Measurements from ENCODE around the gene INKA1.
"Not testable (repeated sequence)": the region's sequence is repeated elsewhere in the genome, so short reads cannot be mapped to it uniquely, and the experiment has no call there.

Gene INKA1

GRCh38 chr3:49813497-49814174 lies 10.6 kb downstream of the INKA1 start, which contains the start of gene UBA7:
Gene UBA7, minus strand, starts transcription at chr3:49813953. Its CDS starts 166 bp downstream, at chr3:49813787.
- DNase-seq: peak; percentile 67

GRCh38 chr3:49823131-49823530 lies 20.1 kb downstream of the INKA1 start:
- not testable (repeated sequence) for DNase-seq

DNA sequence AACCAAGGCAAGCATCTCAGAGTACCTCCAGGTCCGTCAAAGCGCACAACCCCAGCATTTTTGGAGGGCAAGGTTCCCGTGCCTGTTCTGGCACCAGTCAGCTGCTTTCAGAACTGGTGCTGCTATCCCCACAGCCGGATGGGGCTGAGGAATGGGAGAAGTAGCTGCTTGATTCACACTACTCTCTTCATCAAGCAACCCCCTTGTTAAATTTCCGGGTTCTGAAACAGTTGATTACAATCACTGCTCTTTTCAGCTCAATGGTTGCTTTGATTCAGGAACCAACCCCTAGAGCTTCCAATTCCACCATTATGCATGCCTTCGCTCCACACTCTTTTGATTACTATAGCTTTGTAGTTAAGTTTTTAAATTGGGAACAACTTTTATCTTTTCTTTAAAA lies 23.0 kb downstream of the INKA1 start:
- no peak for DNase-seq

DNA sequence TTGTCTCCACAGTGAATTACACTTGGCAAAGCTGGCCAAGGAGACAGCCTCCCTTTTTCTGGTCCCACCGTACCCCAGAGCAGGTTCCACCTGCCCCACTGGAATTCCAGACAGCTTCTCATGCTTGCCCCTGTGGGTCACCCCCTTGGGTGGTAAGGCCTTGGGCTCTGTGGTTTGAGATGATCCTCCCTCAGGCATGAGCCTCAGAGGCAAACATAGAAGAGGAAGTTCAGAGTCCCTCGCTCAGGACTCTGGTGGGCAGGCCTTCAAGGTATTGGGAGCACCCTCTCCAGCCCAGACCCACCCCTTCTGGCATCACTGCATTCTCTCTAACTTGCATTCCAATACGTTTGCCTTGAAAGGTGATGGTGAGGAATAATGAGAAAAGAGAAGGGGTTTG lies 28.3 kb downstream of the INKA1 start:
- DNase-seq: no peak

GRCh38 chr3:49839193-49839809 lies 36.2 kb downstream of the INKA1 start:
- DNase-seq: peak; percentile 87

- no peak for DNase-seq
Measured at GRCh38 chr3:49840388-49840787, 37.3 kb downstream of the INKA1 start.

GRCh38 chr3:49841126-49841696 lies 38.1 kb downstream of the INKA1 start:
- peak; percentile 49 for DNase-seq

DNA sequence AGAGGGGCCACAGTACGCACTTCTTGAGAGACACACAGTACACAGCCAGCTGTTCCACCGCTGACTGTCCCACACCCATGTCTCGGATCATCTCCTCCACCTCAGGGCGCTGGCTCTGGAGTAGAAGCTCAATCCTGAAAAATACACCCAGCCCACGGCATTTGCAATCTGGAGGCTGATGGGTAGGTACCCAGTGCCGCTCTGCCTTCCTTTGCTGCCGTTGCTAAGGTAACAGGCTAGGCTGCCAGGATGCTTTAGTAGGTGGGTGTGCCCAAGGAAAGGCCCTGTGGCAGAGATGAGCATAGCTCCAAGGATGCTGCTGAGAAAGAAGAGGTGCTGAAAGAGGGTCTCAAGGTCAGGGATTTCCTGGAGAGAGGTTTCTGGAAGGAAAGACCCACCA lies 38.7 kb downstream of the INKA1 start:
- no peak for DNase-seq

GRCh38 chr3:49842843-49843517 lies 39.9 kb downstream of the INKA1 start:
- DNase-seq: no peak

DNA sequence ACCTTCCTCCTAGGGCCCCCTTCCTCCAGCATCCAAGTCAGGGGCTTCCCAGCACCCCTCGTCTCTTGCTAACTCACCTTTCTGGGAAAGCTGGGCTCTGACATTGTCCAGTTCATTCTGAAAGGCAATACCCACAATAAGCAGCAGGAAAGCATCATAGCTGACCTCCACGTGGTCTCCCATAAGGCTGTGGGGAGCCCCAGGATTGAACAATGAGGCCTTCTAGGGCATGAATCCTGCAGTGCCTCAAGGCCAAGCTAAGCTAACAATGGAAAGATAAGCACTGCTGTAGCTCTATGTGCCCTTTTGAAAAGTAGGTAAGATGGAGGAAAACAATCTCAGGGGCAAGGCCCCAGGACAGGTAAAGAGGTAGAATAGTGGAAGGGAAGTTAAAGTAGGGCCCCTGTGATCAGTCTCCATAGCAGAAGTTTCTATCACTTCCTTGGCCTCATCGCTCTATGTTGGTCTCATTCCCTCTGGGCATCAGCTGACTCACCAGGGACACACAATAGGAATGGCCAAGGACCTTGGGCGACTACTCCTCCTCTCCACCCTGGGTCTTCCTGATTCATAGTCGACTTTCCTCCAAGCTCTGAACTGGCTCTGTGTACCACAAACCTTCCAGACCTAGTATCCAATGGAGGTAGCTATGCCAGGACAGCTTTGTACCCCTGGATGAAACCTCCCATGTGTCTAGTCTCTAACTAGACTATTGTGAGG lies 41.6 kb downstream of the INKA1 start:
- DNase-seq: no peak

DNA sequence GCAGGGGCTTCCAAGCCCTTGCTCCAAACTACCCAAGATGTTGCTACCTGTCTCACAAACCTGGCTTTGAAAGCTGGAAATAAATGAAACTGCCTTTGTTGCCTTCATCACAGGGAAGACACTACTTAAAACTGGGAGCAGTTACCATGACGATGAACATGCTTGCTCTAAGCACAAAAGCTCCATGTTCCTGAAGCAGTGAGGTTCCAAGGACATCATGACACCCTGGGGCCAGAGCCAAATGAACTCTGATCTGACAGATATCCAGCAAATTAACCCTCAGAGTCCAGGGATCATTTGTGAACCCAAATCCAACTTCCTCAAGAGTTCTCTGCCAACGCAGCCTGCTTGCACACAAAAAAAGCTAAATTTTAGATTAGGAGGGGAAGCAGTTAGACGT lies 42.6 kb downstream of the INKA1 start:
- no peak for DNase-seq

All from hematopoietic multipotent progenitor cell treated with erythropoietin and hydrocortisone succinate and interleukin-3 and kit ligand, for 8 days (in vitro differentiated cells).